HCT116 (cell line): Measurements from ENCODE around the gene ANKRD29.

ENCODE experiments used
- ELF1 ChIP-seq: IDR thresholded peaks from 2 replicates; pipeline ENCODE4 v1.6.1; 2012; ENCODE audit warnings: low read depth, borderline replicate concordance
- EZH2 ChIP-seq: fragments of 200-600 bp; sonication (generic); IDR thresholded peaks from 2 replicates; pipeline ENCODE4 v1.6.1; 2017; ENCODE audit warnings: antibody characterized with exemption, mixed run types
- EZH2phosphoT487 ChIP-seq: fragments of 200-600 bp; IDR thresholded peaks from 2 replicates; pipeline ENCODE4 v1.6.1; 2018; ENCODE audit warnings: antibody characterized with exemption, borderline replicate concordance
- POLR2A ChIP-seq: IDR thresholded peaks from 2 replicates; pipeline ENCODE4 v1.7.0; 2011; ENCODE audit warnings: borderline replicate concordance; ENCODE audit not compliant: insufficient read depth, insufficient read length; ENCODE audit errors: extremely low read depth
- POLR2AphosphoS5 ChIP-seq: IDR thresholded peaks from 2 replicates; pipeline ENCODE4 v1.6.1; 2011; ENCODE audit warnings: mild to moderate bottlenecking, low read depth, low read length, moderate library complexity
- TCF7L2 ChIP-seq: IDR thresholded peaks from 2 replicates; pipeline ENCODE4 v1.7.0; 2011; ENCODE audit warnings: borderline replicate concordance, inconsistent platforms; ENCODE audit not compliant: insufficient read depth, insufficient read length; ENCODE audit errors: extremely low read depth
- YY1 ChIP-seq: IDR thresholded peaks from 2 replicates; pipeline ENCODE4 v1.6.1; 2011; ENCODE audit warnings: low read length, low read depth, moderate library complexity, mild to moderate bottlenecking; ENCODE audit not compliant: insufficient replicate concordance; ENCODE audit errors: extremely low read depth
- ZNF274 ChIP-seq: fragments of 200-500 bp; sonication (Bioruptor generic); IDR thresholded peaks from 2 replicates; pipeline ENCODE4 v1.6.1; 2014; ENCODE audit warnings: mild to moderate bottlenecking, low read depth, low read length, inconsistent platforms
- TF ChIP-seq, protein P1 (sequence below): IDR thresholded peaks from 2 replicates; pipeline ENCODE4 v1.6.1; 2012; ENCODE audit warnings: low read depth
- TF ChIP-seq, protein P2 (sequence below), 3 experiments: fragments of 200-600 bp in 1 of 3; sonication (generic) in 1 of 3; IDR thresholded peaks in 2 of 3; conservative IDR thresholded peaks in 1 of 3; 2 replicates each; pipeline ENCODE4 v1.5.1; 2012 to 2017; ENCODE audit warnings: low read depth in 2 of 3, low read length in 2 of 3, antibody characterized with exemption in 1 of 3, borderline replicate concordance in 1 of 3, control low read depth in 1 of 3, mild to moderate bottlenecking in 1 of 3, mixed read lengths in 1 of 3, mixed run types in 1 of 3, moderate library complexity in 1 of 3; ENCODE audit not compliant: insufficient read depth in 1 of 3
- TF ChIP-seq, protein P3 (sequence below): IDR thresholded peaks from 2 replicates; pipeline ENCODE4 v1.6.1; 2012

DNA sequence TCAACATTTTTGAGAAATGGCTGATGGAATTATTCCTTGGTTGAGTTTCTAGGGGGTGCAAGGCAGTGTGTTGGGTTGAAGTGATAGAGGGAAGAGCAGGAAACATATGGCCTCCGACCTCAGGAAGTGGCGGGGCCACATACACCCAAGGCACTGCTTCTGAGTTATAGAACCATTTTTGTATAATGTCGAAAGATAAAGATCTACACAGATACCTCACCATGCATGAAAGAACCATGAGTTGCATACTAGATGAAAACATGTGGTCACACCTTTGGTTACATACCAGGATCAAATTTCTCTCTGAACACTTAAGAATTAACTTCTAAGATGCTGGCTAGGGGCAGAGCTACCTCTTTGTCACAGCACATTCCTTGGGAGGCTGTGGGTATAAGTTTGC, 49.7 kb upstream of the ANKRD29 start:
- TF ChIP-seq EZH2 (no peak), ELF1 (no peak), POLR2AphosphoS5 (no peak), ZNF274 (no peak), TCF7L2 (no peak), POLR2A (no peak), EZH2phosphoT487 (no peak), YY1 (no peak)
- TF ChIP-seq, protein P1, sequence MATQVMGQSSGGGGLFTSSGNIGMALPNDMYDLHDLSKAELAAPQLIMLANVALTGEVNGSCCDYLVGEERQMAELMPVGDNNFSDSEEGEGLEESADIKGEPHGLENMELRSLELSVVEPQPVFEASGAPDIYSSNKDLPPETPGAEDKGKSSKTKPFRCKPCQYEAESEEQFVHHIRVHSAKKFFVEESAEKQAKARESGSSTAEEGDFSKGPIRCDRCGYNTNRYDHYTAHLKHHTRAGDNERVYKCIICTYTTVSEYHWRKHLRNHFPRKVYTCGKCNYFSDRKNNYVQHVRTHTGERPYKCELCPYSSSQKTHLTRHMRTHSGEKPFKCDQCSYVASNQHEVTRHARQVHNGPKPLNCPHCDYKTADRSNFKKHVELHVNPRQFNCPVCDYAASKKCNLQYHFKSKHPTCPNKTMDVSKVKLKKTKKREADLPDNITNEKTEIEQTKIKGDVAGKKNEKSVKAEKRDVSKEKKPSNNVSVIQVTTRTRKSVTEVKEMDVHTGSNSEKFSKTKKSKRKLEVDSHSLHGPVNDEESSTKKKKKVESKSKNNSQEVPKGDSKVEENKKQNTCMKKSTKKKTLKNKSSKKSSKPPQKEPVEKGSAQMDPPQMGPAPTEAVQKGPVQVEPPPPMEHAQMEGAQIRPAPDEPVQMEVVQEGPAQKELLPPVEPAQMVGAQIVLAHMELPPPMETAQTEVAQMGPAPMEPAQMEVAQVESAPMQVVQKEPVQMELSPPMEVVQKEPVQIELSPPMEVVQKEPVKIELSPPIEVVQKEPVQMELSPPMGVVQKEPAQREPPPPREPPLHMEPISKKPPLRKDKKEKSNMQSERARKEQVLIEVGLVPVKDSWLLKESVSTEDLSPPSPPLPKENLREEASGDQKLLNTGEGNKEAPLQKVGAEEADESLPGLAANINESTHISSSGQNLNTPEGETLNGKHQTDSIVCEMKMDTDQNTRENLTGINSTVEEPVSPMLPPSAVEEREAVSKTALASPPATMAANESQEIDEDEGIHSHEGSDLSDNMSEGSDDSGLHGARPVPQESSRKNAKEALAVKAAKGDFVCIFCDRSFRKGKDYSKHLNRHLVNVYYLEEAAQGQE, result no peak
- TF ChIP-seq, protein P2, sequence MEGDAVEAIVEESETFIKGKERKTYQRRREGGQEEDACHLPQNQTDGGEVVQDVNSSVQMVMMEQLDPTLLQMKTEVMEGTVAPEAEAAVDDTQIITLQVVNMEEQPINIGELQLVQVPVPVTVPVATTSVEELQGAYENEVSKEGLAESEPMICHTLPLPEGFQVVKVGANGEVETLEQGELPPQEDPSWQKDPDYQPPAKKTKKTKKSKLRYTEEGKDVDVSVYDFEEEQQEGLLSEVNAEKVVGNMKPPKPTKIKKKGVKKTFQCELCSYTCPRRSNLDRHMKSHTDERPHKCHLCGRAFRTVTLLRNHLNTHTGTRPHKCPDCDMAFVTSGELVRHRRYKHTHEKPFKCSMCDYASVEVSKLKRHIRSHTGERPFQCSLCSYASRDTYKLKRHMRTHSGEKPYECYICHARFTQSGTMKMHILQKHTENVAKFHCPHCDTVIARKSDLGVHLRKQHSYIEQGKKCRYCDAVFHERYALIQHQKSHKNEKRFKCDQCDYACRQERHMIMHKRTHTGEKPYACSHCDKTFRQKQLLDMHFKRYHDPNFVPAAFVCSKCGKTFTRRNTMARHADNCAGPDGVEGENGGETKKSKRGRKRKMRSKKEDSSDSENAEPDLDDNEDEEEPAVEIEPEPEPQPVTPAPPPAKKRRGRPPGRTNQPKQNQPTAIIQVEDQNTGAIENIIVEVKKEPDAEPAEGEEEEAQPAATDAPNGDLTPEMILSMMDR (IDR thresholded peaks at IDR 0.05 in 2 of 3, conservative IDR thresholded peaks at IDR 0.05 in 1 of 3; ENCODE audit: borderline replicate concordance in 1 of 3, insufficient read depth in 1 of 3, low read depth in 2 of 3, low read length in 2 of 3), result no peak
- TF ChIP-seq, protein P3, sequence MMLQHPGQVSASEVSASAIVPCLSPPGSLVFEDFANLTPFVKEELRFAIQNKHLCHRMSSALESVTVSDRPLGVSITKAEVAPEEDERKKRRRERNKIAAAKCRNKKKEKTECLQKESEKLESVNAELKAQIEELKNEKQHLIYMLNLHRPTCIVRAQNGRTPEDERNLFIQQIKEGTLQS, result no peak
